GM18873 (cell line): ENCODE measurements around the gene ZNF134.

Experiments used
- ATAC-seq: cut with Tn5 transposase; IDR thresholded peaks from one replicate; pipeline ENCODE4 v1.9.1; 2021; ENCODE audit warnings: mild to moderate bottlenecking, moderate library complexity, moderate number of reproducible peaks; ENCODE audit not compliant: unreplicated experiment, low FRiP score

ZNF134 gene

DNA sequence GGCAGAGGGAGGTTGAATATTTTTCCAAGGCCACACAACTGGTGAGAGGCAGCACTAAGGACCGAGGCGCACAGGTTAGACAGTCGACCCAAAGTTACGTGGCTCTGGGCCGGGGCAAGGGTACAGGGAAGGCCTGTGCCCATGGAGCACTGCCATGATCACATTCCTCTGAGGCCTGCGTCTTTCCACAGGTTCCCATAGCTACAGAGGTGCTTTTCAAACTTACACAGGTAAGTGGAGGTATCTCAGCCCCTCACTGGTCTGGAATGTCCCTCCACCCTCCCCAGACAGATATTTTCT lies 19.7 kb downstream of the ZNF134 start:
- no peak for ATAC-seq

DNA sequence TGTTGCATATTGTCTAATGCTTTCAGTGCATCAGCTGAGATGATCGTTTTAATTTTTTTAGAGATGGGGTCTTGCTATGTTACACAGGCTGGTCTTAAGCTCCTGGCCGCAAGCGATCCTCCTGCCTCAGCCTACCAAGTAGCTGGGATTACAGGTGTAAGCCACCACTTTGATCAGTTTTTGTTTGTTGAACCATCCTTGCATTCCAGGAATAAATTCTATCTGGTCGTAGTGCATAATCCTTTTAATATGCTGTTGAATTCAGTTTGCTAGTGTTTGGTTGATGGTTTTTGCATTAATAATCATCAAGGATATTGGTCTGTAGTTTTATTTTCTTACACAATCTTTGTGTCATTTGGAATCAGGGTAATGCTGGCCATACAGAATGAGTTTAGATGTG lies 23.3 kb downstream of the ZNF134 start:
- ATAC-seq = no peak

DNA sequence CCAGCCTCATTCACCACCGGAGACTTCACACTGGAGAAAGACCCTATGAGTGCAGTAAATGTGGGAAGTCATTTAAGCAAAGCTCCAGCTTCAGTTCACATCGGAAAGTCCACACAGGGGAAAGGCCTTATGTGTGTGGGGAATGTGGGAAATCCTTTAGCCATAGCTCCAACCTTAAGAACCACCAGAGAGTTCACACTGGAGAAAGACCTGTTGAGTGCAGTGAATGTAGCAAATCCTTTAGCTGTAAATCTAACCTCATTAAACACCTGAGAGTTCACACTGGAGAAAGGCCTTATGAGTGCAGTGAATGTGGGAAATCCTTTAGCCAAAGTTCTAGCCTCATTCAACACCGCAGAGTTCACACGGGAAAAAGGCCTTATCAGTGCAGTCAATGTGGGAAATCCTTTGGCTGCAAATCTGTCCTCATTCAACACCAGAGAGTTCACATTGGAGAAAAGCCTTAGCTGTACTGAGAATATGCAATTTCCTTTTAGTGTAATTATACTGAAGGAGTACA lies 27.7 kb downstream of the ZNF134 start:
- ATAC-seq = no peak

DNA sequence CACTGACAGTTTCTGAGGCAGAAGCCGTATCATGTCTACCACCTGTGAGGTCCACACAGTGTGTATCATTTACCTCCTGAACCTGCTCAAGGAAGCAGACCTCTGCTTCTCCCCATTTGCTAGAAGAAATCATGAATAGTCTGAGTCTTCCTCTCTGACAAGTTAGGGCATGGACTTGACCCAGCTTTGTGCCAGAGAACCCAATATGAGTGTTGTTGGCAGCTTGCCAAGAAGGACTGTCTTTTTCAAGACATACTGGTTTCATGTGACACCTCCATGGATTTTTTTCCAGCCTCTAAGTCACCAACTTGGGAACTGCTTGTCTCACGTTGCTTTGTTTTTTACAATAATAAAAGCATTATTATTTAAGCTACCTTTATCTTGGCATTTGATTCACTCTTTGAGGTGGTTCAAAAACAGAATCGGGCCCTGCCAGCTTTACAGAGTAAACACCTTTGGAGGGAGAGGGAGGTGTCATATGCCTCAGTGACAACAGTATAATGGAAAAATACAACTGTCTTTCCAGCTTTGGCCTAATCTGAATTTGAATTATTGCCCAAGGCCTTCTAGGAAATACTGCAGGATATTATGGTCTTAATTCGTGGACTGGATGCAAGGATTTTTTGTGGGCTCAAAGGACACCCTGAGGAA lies 28.5 kb downstream of the ZNF134 start:
- no peak for ATAC-seq

DNA sequence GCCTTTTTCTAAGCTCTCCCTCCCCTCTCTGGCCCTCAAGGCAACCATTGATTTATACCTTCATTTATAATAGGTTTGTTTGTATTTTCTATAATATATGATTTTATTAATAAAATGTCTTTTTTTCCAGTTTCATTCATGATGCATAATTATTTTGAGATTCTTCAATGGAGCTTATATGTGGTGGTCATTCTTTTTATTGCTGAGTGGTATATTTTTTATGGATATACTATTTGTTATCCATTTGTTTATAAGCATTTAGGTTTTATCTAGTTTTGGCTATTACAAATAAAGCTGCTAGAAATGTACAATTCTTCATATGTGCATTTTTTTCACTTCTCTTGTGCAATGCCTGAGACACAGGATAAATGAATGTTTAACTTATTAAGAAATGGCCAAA lies 29.7 kb downstream of the ZNF134 start:
- no peak for ATAC-seq

DNA sequence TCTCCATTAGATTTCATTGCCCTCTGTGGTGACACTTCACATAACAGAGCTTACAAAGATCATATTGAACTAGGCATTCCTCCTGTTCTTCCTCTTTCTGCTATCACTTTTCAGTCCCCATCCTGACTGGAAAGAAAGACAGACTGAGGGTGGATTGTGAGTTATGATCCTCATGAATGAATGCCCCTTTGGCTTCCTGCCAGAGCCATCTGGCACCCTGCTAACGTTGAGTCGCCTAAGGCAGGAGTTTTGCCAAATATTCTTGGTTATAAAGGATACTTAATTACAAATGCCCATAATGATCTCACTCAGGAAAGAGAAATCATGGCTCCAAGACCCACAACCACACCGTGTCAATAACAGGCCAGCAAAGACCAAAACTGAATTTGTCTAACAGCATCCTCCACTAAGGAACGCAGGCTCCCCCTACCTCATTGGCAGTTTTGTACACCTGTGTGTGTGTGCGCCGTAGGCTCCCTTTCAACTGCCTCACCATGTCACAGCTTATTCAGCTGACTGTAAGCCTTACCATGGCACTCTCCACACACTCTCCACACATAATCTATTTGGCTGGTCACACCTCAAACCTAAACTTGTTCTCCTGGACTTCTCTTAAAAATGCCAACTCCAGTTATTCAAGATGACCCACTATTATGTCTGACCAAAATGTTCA lies 34.4 kb downstream of the ZNF134 start:
- no peak for ATAC-seq

DNA sequence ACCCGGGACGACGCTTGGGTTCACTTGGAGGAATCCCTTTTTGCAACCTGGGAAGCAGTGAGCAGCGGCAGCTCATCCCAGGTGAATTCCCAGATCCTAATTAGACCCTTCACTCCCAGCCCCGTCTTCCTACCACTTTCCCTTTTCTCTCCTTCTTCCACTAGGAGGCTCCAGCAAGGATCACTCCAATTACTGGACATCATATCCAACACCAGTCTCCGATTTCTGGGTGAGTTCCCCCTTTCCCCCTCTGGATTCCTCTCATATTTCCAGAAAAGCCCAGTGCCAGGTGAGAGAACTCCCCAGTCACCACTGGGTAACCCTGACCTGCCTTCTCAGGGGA lies 37.6 kb downstream of the ZNF134 start:
- no peak for ATAC-seq

DNA sequence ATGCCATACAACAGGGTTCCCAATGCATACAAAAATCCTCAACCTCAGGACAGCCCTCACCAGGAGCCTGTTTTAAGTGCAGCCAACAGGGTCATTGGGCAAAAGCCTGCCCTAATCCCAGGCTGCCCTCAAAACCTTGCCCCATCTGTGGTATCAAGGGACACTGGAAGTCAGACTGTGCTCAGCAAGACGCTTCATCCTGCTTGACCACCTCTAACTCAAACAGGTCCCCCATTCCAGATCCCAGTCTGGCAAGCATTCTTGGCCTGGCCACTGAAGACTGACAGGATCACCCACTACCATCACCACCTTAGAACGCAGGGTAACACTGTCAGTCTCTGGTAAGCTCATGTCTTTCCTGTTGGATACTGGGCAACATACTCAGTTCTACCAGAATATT lies 39.6 kb downstream of the ZNF134 start:
- no peak for ATAC-seq

DNA sequence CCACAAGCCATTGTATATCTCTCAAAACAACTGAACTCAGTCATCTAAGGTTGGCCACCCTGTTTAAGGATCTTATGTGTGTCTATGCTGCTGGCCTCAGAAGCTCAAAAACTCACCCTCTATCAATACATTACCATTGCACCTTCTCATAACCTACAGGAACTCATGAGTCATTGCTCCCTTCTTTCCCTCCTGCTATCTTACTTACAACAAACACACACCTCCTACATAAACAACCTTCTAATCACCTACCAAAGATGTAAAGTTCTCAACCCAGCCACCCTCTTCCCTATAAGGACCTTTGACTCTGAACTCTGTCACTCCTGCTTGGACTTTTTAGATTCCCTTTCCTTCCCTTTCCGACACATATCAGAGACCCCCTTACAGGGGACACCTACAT lies 41.4 kb downstream of the ZNF134 start:
- no peak for ATAC-seq

DNA sequence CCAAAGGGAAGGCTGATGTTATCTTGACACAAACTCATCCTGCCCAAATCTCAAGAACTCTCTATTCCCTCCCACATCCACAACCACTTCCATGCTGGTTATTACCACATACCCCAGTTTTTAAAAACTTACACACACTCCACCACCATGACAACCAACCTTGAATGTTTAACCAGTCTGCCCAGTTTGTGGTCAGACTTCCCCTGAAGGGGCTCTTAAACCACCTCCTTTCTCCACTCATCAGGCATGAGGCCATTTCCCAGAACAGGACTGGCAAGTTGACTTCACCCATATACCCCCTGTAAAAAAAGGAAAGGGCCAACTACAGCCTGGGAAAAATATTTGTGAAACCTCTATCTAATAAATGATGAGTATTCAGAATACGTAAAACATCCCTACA lies 42.3 kb downstream of the ZNF134 start:
- no peak for ATAC-seq

DNA sequence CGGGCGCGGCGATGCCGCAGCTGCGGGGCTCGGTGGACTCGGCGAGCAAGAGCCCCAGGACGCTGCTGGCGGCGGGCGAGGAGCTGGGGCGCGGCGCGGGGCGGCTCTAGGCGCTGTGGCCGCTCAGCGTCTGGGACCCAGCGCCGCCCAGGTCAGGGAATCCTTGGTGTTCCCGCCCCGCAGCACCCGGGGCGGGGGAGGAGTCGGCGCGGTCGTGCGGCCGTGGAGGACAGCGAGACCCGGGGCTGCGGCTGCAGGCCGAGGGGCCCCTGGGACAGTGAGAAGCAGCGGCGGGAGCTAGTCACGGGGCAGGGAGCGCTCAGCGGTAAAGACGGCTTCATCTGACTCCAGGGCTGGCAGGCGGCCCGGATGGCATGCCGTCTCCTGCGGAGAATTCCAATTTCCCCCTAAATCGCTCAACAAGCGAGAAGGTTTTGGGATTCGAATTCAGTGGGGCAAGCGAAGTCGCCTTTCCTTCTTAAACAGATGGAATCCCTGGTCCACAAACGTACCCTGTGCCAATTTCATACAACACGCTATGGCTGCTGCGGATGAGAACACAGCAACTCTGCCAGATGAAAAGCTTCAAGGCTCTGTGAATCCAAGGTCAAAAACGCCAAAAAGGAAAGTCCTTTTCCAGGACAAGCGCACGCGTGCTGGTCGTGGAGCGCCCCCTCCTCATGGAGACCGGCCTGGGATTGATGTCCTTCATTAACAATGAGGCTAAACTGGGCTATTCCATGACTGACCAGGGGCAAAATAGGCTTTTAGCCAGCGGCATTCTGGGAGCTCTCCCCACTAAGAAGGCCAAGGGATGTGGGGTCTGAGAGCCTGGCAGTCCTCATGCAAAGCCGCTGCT lies 50.5 kb downstream of the ZNF134 start:
- no peak for ATAC-seq

DNA sequence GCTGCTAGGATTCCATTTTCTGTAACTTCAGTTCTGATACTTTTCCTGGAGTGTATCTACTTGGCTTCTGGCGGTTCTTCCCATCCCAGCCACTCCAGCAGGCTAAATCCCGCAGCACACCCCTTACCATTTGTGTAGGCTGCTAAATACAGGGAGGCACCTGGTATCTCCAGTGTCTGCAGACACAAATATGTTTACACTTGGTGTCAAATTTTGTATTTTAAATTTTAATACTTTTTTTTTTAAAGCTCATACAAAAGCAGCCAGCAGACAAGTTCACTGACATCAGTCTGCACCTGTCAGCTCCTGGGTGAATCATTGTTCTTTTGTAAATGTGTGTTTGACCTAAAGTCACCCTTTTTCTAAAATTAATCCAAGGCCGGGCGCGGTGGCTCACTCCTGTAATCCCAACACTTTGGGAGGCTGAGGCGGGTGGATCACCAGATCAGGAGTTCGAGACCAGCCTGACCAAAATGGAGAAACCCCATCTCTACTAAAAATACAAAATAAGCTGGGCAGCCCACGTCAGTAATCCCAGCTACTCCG lies 51.3 kb downstream of the ZNF134 start:
- ATAC-seq = no peak

DNA sequence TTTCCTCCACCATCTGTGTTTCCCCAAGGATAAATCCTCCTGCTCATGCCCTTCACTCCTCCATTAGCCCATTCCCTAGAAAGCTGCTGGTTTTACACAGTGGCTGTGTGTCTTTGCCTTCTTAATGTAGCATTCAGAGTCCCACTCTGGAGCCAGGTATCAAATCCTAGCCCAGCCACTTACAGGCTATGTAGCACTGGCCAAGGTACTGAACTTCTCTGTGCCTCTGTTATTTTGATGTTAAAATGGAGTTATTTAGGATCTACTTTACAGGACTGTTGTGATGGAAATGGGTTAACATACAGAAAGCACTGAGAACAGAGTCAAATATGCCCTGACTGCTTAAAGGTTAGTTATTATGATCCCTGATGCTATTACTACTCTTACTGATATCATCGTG lies 53.2 kb downstream of the ZNF134 start:
- ATAC-seq = no peak

DNA sequence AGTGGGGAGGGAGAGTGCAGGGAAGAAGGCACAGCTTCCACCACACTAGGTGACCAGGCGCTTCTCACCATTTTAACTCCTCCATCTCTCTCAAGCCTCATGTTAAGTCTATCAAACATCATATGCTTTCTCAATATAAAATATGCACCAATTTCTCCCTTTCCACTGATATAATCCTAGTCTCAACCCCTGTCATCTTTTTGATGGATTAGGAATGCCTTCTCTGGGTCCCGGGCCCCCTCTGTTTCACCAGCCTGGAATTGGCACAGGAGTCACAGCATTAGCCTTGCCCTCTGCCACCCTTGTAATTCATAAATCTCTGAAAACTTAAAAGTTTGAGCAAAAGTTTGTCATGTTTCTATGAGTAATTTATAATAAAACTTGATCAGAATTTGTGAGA lies 54.6 kb downstream of the ZNF134 start, which contains the start of gene ZSCAN4:
ZSCAN4 (plus strand) TSS at position 301 of the 400 bp plus-strand sequence. CDS start 7,211 bp downstream, outside the sequence.
- ATAC-seq = no peak

DNA sequence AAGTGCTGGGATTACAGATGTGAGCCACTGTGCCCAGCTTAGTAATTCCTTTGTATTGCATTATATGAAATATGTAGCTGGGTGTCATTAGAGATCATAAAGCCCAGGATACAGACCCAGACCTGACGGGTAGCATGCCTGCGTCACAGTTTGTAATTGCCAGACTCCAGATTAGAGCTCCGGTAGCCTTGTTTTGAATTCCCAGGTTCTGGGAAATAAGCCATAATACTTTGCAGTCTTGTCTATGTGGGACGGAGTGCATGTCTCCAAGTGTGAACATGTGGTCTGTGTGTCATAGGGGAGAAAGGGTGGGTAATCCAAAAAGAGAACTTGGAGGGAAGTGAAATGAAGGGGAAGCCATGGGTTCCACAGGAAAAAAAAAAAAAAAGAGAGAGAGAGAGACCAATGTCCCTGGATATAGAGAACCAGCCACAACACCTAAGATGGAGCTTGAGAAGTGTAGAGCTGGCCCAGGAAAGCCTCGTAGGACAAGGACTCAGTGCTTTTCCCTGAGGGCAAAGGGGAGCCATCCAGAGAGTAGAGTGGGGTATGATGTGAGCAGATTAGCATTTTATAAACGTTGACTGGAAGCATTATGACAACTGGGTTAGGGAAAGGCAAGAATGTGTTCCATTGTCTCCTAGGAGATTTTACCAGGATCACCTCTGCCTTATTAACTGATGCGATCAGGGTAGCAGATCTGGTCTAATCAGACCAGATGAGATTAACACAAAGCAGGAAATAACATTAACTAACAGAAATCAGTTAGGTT lies 57.3 kb downstream of the ZNF134 start:
- ATAC-seq = no peak

DNA sequence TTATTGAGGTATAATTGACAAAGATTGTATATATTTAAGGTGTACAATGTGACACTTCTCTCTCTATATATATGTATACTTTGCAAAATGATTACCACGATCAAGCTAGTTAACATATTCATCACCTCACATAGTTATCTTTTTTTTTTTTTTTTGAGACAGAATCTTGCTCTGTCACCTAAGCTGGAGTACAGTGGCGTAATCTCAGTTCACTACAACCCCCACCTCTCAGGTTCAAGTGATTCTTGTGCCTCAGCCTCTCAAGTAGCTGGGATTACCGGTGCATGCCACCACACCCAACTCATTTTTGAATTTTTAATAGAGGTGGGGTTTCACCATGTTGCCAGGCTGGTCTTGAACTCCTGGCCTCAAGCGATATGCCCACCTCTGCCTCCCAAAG lies 58.4 kb downstream of the ZNF134 start:
- no peak for ATAC-seq
